SK-N-SH treated with all-trans-retinoic acid at 6 μM for 48 hours (cell line): ENCODE measurements around the gene TRAPPC6A.

Source experiments
- ARNTL ChIP-seq: fragments of 450-650 bp; formaldehyde crosslinking; IDR thresholded peaks from 2 replicates; pipeline ENCODE4 v1.5.0; 2020; ENCODE audit warnings: low read depth, mild to moderate bottlenecking, moderate library complexity, borderline replicate concordance
- TCF4 ChIP-seq: fragments of 250-450 bp; sonication (Bioruptor Pico); IDR thresholded peaks from 2 replicates; pipeline ENCODE4 v1.8.0; 2021; ENCODE audit warnings: mild to moderate bottlenecking, moderate library complexity, borderline replicate concordance
- TOX ChIP-seq: fragments of 250-450 bp; sonication (Bioruptor Pico); IDR thresholded peaks from 2 replicates; pipeline ENCODE4 v1.8.0; 2021; ENCODE audit warnings: mild to moderate bottlenecking, moderate library complexity, borderline replicate concordance
- ZFP3 ChIP-seq: fragments of 250-450 bp; sonication (Bioruptor Pico); IDR thresholded peaks from 2 replicates; pipeline ENCODE4 v1.5.0; 2020; ENCODE audit warnings: mild to moderate bottlenecking, moderate library complexity
- ZNF565 ChIP-seq: fragments of 450-650 bp; formaldehyde crosslinking; conservative IDR thresholded peaks from 2 replicates; pipeline ENCODE4 v1.5.0; 2020; ENCODE audit warnings: low read depth, mild to moderate bottlenecking, moderate library complexity
- ZNF70 ChIP-seq: fragments of 450-650 bp; formaldehyde crosslinking; IDR thresholded peaks from 2 replicates; pipeline ENCODE4 v1.5.0; 2020; ENCODE audit warnings: mild to moderate bottlenecking, moderate library complexity
- TF ChIP-seq, protein P1 (sequence below): fragments of 250-450 bp; sonication (Bioruptor Pico); IDR thresholded peaks from 2 replicates; pipeline ENCODE4 v1.5.1; 2021; ENCODE audit warnings: mild to moderate bottlenecking, moderate library complexity
- TF ChIP-seq, protein P2 (sequence below): fragments of 250-450 bp; sonication (Bioruptor Pico); IDR thresholded peaks from 2 replicates; pipeline ENCODE4 v1.5.1; 2020; ENCODE audit warnings: low read depth, mild to moderate bottlenecking, moderate library complexity
- TF ChIP-seq, protein P3 (sequence below): fragments of 250-450 bp; sonication (Bioruptor Pico); IDR thresholded peaks from 2 replicates; pipeline ENCODE4 v1.8.0; 2020; ENCODE audit warnings: mild to moderate bottlenecking, moderate library complexity, borderline replicate concordance

DNA sequence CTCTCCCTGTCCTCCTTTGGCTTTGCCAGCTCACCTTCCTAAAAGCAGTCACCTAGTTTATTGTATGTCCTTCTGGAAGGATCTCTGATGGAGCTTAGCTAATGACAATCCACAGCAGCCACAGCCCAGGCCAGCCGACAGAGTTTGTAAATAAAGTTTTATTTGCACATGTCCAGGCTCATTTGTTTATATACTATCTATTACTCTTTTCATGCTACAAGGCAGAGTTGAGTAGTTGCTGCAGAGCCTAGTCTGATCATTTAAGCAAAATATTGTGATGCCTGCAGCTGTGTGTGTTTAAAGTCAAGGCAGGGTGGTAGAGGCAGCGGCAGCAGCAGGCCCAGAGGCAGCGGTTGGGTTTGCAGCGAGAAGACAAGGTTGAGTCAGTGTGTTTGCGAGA, 49.9 kb downstream of the TRAPPC6A start:
- TF ChIP-seq ARNTL (CRISPR knock-in tag) (no peak), ZFP3 (CRISPR knock-in tag) (no peak), TOX (no peak), TCF4 (no peak), ZNF70 (CRISPR knock-in tag) (no peak), ZNF565 (CRISPR knock-in tag) (no peak)
- TF ChIP-seq, protein P1, sequence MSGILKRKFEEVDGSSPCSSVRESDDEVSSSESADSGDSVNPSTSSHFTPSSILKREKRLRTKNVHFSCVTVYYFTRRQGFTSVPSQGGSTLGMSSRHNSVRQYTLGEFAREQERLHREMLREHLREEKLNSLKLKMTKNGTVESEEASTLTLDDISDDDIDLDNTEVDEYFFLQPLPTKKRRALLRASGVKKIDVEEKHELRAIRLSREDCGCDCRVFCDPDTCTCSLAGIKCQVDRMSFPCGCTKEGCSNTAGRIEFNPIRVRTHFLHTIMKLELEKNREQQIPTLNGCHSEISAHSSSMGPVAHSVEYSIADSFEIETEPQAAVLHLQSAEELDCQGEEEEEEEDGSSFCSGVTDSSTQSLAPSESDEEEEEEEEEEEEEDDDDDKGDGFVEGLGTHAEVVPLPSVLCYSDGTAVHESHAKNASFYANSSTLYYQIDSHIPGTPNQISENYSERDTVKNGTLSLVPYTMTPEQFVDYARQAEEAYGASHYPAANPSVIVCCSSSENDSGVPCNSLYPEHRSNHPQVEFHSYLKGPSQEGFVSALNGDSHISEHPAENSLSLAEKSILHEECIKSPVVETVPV (CRISPR knock-in tag) = no peak
- TF ChIP-seq, protein P2, sequence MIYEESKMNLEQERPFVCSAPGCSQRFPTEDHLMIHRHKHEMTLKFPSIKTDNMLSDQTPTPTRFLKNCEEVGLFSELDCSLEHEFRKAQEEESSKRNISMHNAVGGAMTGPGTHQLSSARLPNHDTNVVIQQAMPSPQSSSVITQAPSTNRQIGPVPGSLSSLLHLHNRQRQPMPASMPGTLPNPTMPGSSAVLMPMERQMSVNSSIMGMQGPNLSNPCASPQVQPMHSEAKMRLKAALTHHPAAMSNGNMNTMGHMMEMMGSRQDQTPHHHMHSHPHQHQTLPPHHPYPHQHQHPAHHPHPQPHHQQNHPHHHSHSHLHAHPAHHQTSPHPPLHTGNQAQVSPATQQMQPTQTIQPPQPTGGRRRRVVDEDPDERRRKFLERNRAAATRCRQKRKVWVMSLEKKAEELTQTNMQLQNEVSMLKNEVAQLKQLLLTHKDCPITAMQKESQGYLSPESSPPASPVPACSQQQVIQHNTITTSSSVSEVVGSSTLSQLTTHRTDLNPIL = no peak
- TF ChIP-seq, protein P3, sequence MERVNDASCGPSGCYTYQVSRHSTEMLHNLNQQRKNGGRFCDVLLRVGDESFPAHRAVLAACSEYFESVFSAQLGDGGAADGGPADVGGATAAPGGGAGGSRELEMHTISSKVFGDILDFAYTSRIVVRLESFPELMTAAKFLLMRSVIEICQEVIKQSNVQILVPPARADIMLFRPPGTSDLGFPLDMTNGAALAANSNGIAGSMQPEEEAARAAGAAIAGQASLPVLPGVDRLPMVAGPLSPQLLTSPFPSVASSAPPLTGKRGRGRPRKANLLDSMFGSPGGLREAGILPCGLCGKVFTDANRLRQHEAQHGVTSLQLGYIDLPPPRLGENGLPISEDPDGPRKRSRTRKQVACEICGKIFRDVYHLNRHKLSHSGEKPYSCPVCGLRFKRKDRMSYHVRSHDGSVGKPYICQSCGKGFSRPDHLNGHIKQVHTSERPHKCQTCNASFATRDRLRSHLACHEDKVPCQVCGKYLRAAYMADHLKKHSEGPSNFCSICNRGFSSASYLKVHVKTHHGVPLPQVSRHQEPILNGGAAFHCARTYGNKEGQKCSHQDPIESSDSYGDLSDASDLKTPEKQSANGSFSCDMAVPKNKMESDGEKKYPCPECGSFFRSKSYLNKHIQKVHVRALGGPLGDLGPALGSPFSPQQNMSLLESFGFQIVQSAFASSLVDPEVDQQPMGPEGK (CRISPR knock-in tag) = no peak
